Measurements from ENCODE around the gene TAF1D.
"Not testable (repeated sequence)": the region's sequence is repeated elsewhere in the genome, so short reads cannot be mapped to it uniquely, and the experiment has no call there.

The TAF1D gene

DNA sequence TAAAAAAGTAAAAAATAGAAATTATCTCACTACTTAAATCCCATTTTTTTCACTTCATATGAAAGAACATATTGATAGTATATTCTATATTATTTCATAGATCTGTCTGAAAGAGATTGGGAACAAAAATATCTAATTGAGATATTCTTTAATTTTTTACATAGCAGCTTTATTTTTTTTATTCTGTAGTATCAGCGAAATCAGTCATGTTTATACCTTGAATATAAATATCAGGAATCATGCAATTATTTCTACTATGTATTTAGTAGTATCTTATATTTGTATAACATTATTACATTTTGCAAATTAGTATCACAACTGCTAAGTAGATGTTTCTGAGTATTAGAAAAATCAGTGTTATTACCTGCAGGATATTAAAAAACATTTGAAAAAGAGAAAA lies 20.6 kb upstream of the TAF1D start:
- H3K4me3 ChIP-seq (ENCODE audit: control insufficient read depth, low read depth, low read length): no peak overlapping the region
- no peak for DNase-seq (ENCODE audit: low read depth)
- TF ChIP-seq CTCF (conservative IDR thresholded peaks at IDR 0.05; ENCODE audit: control insufficient read depth, insufficient read depth, low read depth, low read length): no peak

DNA sequence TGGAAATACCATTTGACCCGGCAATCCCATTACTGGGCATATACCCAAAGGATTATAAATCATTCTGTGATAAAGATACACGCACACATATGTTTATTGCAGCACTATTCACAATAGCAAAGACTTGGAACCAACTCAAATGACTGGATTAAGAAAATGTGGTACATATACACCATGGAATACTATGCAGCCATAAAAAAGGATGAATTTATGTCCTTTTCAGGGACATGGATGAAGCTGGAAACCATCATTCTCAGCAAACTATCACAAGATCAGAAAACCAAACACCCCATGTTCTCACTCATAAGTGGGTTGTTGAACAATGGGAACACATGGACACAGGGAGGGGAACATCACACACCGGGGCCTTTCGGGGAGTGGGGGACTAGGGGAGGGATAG lies 17.8 kb upstream of the TAF1D start:
- DNase-seq (ENCODE audit: low read depth); H3K4me3 ChIP-seq (ENCODE audit: control insufficient read depth, low read depth, low read length): not testable (repeated sequence)

DNA sequence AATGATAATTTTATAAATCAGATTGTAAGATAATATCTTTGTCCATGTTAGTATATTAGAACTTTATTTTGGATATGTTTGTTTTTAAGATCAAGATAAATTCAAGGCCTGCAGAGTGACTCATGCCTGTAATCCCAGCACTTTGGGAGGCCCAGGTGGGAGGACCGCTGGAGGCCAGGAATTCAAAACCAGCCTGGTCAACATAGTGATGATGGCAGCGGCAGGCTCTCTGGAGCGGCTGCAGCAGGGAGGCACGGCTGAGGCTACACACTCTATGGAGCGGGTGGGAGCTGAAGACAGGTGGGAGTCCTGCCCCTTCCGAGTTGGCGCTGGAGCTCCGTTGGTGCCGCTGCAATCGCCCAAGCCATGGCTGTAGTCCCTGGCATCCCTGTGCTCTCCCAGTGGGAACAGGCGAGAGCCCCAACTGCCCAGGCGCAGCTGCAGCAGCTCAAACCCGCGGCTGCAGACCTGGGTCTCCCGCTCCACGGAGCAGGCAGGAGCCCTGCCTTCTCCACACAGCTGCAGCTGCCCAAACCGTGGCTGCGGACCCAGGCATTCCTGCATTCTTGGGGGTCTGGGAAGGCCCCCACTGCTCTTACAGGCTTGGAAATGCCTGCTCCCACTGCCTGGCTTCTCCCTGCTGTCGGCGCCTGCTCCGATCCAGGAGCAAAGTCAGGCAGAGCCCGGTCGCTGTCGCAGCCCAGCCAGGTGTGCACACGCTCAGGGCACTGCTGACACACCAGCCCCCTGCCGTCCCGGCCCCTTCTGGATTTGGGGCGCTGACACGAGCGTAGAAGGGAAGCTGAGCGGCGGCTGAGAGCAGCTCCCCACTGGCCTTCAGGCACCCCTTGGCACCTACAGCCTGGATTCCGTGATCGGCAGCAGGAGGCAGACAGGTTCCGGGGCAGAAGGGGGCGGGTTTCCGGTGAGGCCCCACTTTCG lies 16.9 kb upstream of the TAF1D start:
- DNase-seq (ENCODE audit: low read depth): no peak

GRCh38 chr11:93757301-93757700 lies 16.0 kb upstream of the TAF1D start:
- TF ChIP-seq CTCF (conservative IDR thresholded peaks at IDR 0.05; ENCODE audit: control insufficient read depth, insufficient read depth, low read depth, low read length): no peak
- no peak overlapping the region for H3K4me3 ChIP-seq (ENCODE audit: control insufficient read depth, low read depth, low read length)

More for the DNA sequence above, 16.9 kb upstream of the TAF1D start:
- no peak overlapping the region for H3K4me3 ChIP-seq (ENCODE audit: control insufficient read depth, low read depth, low read length)
- no peak for TF ChIP-seq CTCF (conservative IDR thresholded peaks at IDR 0.05; ENCODE audit: control insufficient read depth, insufficient read depth, low read depth, low read length)

GRCh38 chr11:93756748-93757147 lies 15.5 kb upstream of the TAF1D start:
- TF ChIP-seq CTCF (conservative IDR thresholded peaks at IDR 0.05; ENCODE audit: control insufficient read depth, insufficient read depth, low read depth, low read length): no peak
- H3K4me3 ChIP-seq (ENCODE audit: control insufficient read depth, low read depth, low read length): no peak overlapping the region
- DNase-seq (ENCODE audit: low read depth): no peak

More at GRCh38 chr11:93757301-93757700, 16.0 kb upstream of the TAF1D start:
- DNase-seq (ENCODE audit: low read depth): no peak

DNA sequence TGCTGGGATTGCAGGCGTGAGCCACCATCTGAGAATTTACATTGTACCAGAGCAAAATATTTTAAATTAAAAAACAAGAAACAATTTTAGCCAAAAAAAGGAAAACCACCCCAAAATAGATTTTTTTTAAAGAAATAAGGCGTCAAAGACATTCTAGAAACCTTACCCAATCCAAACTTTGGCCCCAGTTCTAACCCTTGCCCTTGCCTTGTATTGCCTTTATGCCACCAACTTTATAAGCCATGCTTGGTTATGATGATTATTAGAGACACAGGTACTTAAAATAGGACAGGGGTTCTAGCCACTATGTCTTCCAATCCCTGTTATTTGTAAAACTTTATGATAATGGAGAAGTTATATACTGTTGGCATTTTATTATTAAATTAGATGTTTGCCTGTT lies 11.9 kb upstream of the TAF1D start:
- H3K4me3 ChIP-seq (ENCODE audit: control insufficient read depth, low read depth, low read length): no peak overlapping the region
- TF ChIP-seq CTCF (conservative IDR thresholded peaks at IDR 0.05; ENCODE audit: control insufficient read depth, insufficient read depth, low read depth, low read length): no peak
- DNase-seq (ENCODE audit: low read depth): no peak

DNA sequence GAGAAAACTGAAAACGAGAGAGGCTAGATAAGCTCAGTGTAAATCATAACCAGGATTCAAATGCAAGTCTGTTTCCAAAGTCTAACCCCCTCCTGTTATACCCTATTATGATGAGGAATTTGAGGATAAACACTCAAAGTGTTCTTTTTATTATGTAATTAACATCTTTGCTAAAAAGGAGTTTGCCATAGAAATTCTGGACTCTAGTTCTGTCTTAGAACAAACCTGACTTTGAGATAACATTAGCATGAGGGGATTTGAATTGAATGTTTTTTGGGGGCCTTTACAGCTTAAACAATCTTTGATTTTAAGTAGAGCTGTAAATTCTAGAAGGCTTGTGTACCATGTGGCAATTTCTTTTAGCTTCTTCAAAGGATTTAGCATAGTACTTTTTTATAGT lies 9.7 kb upstream of the TAF1D start:
- DNase-seq (ENCODE audit: low read depth): no peak
- no peak overlapping the region for H3K4me3 ChIP-seq (ENCODE audit: control insufficient read depth, low read depth, low read length)
- TF ChIP-seq CTCF (conservative IDR thresholded peaks at IDR 0.05; ENCODE audit: control insufficient read depth, insufficient read depth, low read depth, low read length): no peak

All from fibroblast of mammary gland (primary cell).